Stomach (tissue), 9 donors: ENCODE results near the gene ENSA. TPM values are rescaled to one million over a fixed set of nuclear protein-coding genes. Genes with fewer than 3 reads are reported as not detected.
"Not testable (repeated sequence)": the region's sequence is repeated elsewhere in the genome, so short reads cannot be mapped to it uniquely, and the experiment has no call there.

Source experiments
- DNase-seq, 2 donors: peaks; one replicate each; pipeline versions ENCODE4 v3.0.0 to v3.0.0-alpha.2; 2013 to 2019
- H3K27ac ChIP-seq, 5 donors: fragments of 200-600 bp in 4 of 5; sonication (generic) in 4 of 5; one replicate each; pipeline ENCODE4 v1.5.1; 2013 to 2019; ENCODE audit warnings: mild to moderate bottlenecking in 1 of 5, moderate library complexity in 1 of 5
- H3K27me3 ChIP-seq, 3 donors: fragments of 200-600 bp; sonication (generic); one replicate each; pipeline ENCODE4 v1.5.1; 2017 to 2019; ENCODE audit warnings: mixed run types in 1 of 3
- H3K36me3 ChIP-seq, 4 donors: fragments of 200-600 bp; sonication (generic); 1 replicate in 3 of 4; 2 replicates in 1 of 4; pipeline ENCODE4 v1.5.1; 2016 to 2019
- H3K4me1 ChIP-seq, 4 donors: fragments of 200-600 bp; sonication (generic); one replicate each; pipeline ENCODE4 v1.5.1; 2016 to 2019
- H3K4me3 ChIP-seq, 4 donors: fragments of 200-600 bp; sonication (generic) in 3 of 4; one replicate each; pipeline ENCODE4 v1.5.1; 2016 to 2019; ENCODE audit warnings: mild to moderate bottlenecking in 1 of 4
- H3K9me3 ChIP-seq, 4 donors: fragments of 200-600 bp; sonication (generic); one replicate each; pipeline ENCODE4 v1.5.1; 2016 to 2019
- EP300 ChIP-seq: sonication (generic); formaldehyde crosslinking; IDR thresholded peaks from one replicate; pipeline ENCODE4 v1.6.1; 2017; ENCODE audit warnings: antibody characterized with exemption
- POLR2A ChIP-seq, 4 donors: fragments of 450-650 bp; IDR thresholded peaks; one replicate each; pipeline ENCODE4 v1.6.1; 2016; ENCODE audit warnings: antibody characterized with exemption in 4 of 4, control low read depth in 2 of 4, mild to moderate bottlenecking in 1 of 4, moderate library complexity in 1 of 4
- POLR2AphosphoS5 ChIP-seq, 3 donors: sonication (generic); formaldehyde crosslinking; IDR thresholded peaks; one replicate each; pipeline ENCODE4 v1.6.1; 2016; ENCODE audit warnings: antibody characterized with exemption in 3 of 3
- WGBS, 5 donors: extraction: QIAGEN DNeasy Blood & Tissue Kit in 3 of 5; methylation state at CpG; one replicate each; pipeline versions ENCODE4 v1.1.5 to v1.1.7; 2013 to 2018; 5-methylcytosine and 5-hydroxymethylcytosine counted together
- intact Hi-C: fragments of 100-400 bp; cut with DNase I; formaldehyde crosslinking; loops from one replicate; pipeline ENCODE4 v1.15.1; 2023; ENCODE audit warnings: low total_unique reads
- polyA plus RNA-seq, 3 donors: library from polyadenylated mRNA; stranded (reverse); fragments of 200-250 nt; gene quantifications; one replicate each; pipeline ENCODE4 v1.2.3, GENCODE V29; 2013
- total RNA-seq, 5 donors: library from RNA; depleted of rRNA; stranded (reverse); fragments of >200 nt; gene quantifications; one replicate each; pipeline versions ENCODE4 v1.1.0 to v1.2.3, GENCODE V29; 2014 to 2016
- TF ChIP-seq, protein P1 (sequence below), 7 experiments: fragments of 450-650 bp in 4 of 7; fragments of 200-600 bp in 3 of 7; sonication (generic) in 3 of 7; IDR thresholded peaks; one replicate each; pipeline ENCODE4 v1.5.1; 2016 to 2019; ENCODE audit warnings: antibody characterized with exemption in 7 of 7, control low read depth in 2 of 7, mild to moderate bottlenecking in 1 of 7
- donor health status: healthy with polysubstance abuse.
- donor health status: Bipolar disorder and iron deficiency.
- donor health status: healthy.

ENSA gene
- total and polyA plus RNA-seq, 8 donors = 106 to 349 (median 142) TPM

GRCh38 chr1:150596095-150596892, 33.1 kb downstream of the ENSA start:
- no peak for DNase-seq
- Histone ChIP-seq H3K27me3 (no peaks in the 10 kb centered on the region), H3K4me3 (no peak overlapping the region), H3K27ac (no peak overlapping the region), H3K36me3 (peaks cover 0 to 19% (median 16%) of the 10 kb centered on the region in 4 donors), H3K9me3 (no peaks in the 10 kb centered on the region), H3K4me1 (peaks cover 0 to 9% (median 2%) of the 10 kb centered on the region in 4 donors)
- intact Hi-C loops = no loop called here
- 88 to 98% (median 93%) methylated on average over 7 of the region's 7 CpGs for WGBS, 5 donors
- TF ChIP-seq POLR2AphosphoS5 (IDR thresholded peaks at IDR 0.05) (no peak), EP300 (no peak), POLR2A (IDR thresholded peaks at IDR 0.05) (no peak)
- TF ChIP-seq, protein P1, sequence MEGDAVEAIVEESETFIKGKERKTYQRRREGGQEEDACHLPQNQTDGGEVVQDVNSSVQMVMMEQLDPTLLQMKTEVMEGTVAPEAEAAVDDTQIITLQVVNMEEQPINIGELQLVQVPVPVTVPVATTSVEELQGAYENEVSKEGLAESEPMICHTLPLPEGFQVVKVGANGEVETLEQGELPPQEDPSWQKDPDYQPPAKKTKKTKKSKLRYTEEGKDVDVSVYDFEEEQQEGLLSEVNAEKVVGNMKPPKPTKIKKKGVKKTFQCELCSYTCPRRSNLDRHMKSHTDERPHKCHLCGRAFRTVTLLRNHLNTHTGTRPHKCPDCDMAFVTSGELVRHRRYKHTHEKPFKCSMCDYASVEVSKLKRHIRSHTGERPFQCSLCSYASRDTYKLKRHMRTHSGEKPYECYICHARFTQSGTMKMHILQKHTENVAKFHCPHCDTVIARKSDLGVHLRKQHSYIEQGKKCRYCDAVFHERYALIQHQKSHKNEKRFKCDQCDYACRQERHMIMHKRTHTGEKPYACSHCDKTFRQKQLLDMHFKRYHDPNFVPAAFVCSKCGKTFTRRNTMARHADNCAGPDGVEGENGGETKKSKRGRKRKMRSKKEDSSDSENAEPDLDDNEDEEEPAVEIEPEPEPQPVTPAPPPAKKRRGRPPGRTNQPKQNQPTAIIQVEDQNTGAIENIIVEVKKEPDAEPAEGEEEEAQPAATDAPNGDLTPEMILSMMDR (IDR thresholded peaks at IDR 0.05) = no peak

GRCh38 chr1:150582371-150582770, 47.0 kb downstream of the ENSA start:
- no peaks in the 10 kb centered on the region for H3K27me3 ChIP-seq

DNA sequence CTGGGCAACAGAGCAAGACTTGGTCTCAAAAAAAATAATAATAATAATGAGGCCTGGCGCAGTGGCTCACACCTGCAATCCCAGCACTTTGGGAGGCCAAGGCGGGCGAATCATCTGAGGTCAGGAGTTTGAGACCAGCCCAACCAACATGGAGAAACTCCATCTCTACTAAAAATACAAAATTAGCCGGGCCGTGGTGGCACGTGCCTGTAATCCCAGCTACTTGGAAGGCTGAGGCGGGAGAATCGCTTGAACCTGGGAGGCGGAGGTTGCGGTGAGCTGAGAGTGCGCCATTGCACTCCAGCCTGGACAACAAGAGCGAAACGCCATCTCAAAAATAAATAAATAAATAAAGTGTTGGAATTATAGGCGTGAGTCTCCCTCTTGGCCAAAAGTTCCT, 47.5 kb downstream of the ENSA start:
- intact Hi-C loops, H3K9me3 ChIP-seq, DNase-seq, H3K27me3 ChIP-seq, H3K27ac ChIP-seq, H3K4me3 ChIP-seq: not testable (repeated sequence)
- WGBS, 5 donors = 93 to 98% (median 97%) methylated on average over 14 of the region's 14 CpGs
- Histone ChIP-seq H3K4me1 (peaks cover 8 to 22% (median 8%) of the 10 kb centered on the region in 4 donors), H3K36me3 (peaks cover 7 to 11% (median 9%) of the 10 kb centered on the region in 4 donors)

More at GRCh38 chr1:150582371-150582770, 47.0 kb downstream of the ENSA start:
- 75 to 100% (median 93%) methylated on average over 2 of the region's 2 CpGs for WGBS, 5 donors
- H3K4me1 ChIP-seq = peaks cover 8 to 22% (median 8%) of the 10 kb centered on the region in 4 donors
- no peak for TF ChIP-seq POLR2AphosphoS5 (IDR thresholded peaks at IDR 0.05)
- TF ChIP-seq, protein P1 (IDR thresholded peaks at IDR 0.05) = no peak
- no peak for TF ChIP-seq EP300
- no peak for TF ChIP-seq POLR2A (IDR thresholded peaks at IDR 0.05)
- intact Hi-C loops = no loop called here
- DNase-seq = no peak
- no peaks in the 10 kb centered on the region for H3K9me3 ChIP-seq
- no peak overlapping the region for H3K27ac ChIP-seq
- H3K36me3 ChIP-seq = peaks cover 2 to 7% (median 5%) of the 10 kb centered on the region in 4 donors
- H3K4me3 ChIP-seq = no peak overlapping the region

DNA sequence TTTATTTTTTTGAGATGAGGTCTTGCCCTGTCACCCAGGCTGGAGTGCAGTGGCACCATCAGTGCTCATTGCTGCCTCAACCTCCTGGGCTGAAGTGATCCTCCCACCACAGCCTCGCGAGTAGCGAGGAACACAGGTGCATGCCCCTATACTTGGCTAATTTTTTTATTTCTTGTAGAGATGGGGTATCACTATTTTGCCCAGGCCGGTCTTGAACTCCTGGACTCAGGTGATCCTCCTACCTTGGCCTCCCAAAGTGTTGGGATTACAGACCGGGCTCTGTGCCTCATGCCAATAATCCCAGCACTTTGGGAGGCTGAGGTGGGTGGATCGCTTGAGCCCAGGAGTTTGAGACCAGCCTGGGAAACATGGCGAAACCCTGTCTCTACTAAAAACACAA, 48.0 kb downstream of the ENSA start:
- intact Hi-C loops, H3K27me3 ChIP-seq, DNase-seq, H3K27ac ChIP-seq, H3K9me3 ChIP-seq, H3K4me3 ChIP-seq: not testable (repeated sequence)
- peaks cover 12 to 17% (median 14%) of the 10 kb centered on the region in 4 donors for H3K36me3 ChIP-seq
- peaks cover 8 to 22% (median 8%) of the 10 kb centered on the region in 4 donors for H3K4me1 ChIP-seq
- 96 to 99% (median 98%) methylated on average over 7 of the region's 7 CpGs for WGBS, 5 donors

DNA sequence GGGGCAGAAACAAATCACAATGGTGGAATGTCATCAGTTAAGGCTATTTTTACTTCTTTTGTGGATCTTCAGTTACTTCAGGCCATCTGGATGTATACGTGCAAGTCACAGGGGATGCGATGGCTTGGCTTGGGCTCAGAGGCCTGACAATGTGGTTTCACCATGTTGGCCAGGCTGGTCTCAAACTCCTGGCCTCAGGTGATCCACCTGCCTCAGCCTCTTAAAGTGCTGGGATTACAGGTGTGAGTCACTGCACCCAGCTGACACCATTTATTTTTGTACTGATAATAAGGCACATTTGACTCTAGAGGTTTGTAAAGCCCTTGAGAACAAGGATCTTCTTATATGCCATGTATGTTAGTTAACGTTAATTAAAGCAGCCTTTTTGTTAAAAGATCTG, 48.4 kb downstream of the ENSA start:
- H3K27me3 ChIP-seq, H3K27ac ChIP-seq, DNase-seq, H3K9me3 ChIP-seq, H3K4me3 ChIP-seq, intact Hi-C loops: not testable (repeated sequence)
- H3K4me1 ChIP-seq = peaks cover 8 to 27% (median 10%) of the 10 kb centered on the region in 4 donors
- H3K36me3 ChIP-seq = peaks cover 16 to 20% (median 19%) of the 10 kb centered on the region in 4 donors
- 89 to 92% (median 90%) methylated on average over 2 to 3 of the region's 3 CpGs for WGBS, 5 donors
